Stimulated activated CD8-positive, alpha-beta memory T cell treated with anti-CD3 and anti-CD28 coated beads, Interleukin-12 subunit alpha, Interleukin-12 subunit beta, amount 100 ng/mL, for 4 hours (primary cell): ENCODE data around the gene FBXL17.
"Not testable (repeated sequence)": the region's sequence is repeated elsewhere in the genome, so short reads cannot be mapped to it uniquely, and the experiment has no call there.

Experiments
- DNase-seq: peaks from one replicate; pipeline ENCODE4 v3.0.0-alpha.2; 2020; ENCODE audit warnings: low read depth

The FBXL17 gene

GRCh38 chr5:108381954-108382783 is at the start of gene FBXL17:
TSS of gene FBXL17 (minus strand) at chr5:108382098.
- peak; percentile 85 for DNase-seq

GRCh38 chr5:108430931-108431608 is 49.2 kb upstream of the FBXL17 start:
- no peak for DNase-seq

- DNase-seq = no peak
Observed at GRCh38 chr5:108421713-108422112, 39.8 kb upstream of the FBXL17 start.

- no peak for DNase-seq
Observed at GRCh38 chr5:108420755-108421154, 38.9 kb upstream of the FBXL17 start.

- DNase-seq = no peak
Observed at GRCh38 chr5:108420158-108420557, 38.3 kb upstream of the FBXL17 start.

- no peak for DNase-seq
Observed at GRCh38 chr5:108418197-108418596, 36.3 kb upstream of the FBXL17 start.

- DNase-seq = no peak
Observed at GRCh38 chr5:108417166-108417670, 35.3 kb upstream of the FBXL17 start.

GRCh38 chr5:108415726-108416125 is 33.8 kb upstream of the FBXL17 start:
- DNase-seq = no peak

GRCh38 chr5:108409786-108410185 is 27.9 kb upstream of the FBXL17 start:
- DNase-seq = no peak

GRCh38 chr5:108405201-108405600 is 23.3 kb upstream of the FBXL17 start:
- DNase-seq = not testable (repeated sequence)

- DNase-seq = no peak
Observed at GRCh38 chr5:108398964-108399363, 17.1 kb upstream of the FBXL17 start.

GRCh38 chr5:108396837-108397236 is 14.9 kb upstream of the FBXL17 start:
- DNase-seq = not testable (repeated sequence)

GRCh38 chr5:108387758-108388157 is 5.9 kb upstream of the FBXL17 start:
- DNase-seq = no peak

GRCh38 chr5:108386345-108387061 is 4.6 kb upstream of the FBXL17 start:
- DNase-seq = no peak

GRCh38 chr5:108384741-108385140 is 2.8 kb upstream of the FBXL17 start:
- DNase-seq = no peak

GRCh38 chr5:108382784-108383330 is 959 bp upstream of the FBXL17 start:
- DNase-seq = no peak

GRCh38 chr5:108381350-108381953 is 446 bp downstream of the FBXL17 start:
- peak; percentile 76 for DNase-seq

- peak; percentile 48 for DNase-seq
Observed at GRCh38 chr5:108380531-108381349, 1.2 kb downstream of the FBXL17 start.

- no peak for DNase-seq
Observed at GRCh38 chr5:108379722-108380530, 2.0 kb downstream of the FBXL17 start.

- DNase-seq = no peak
Observed at GRCh38 chr5:108375768-108376167, 6.1 kb downstream of the FBXL17 start.
